AG09309 (cell line): ENCODE results near the gene ZFYVE28.

Experiments used
- DNase-seq: peaks from one replicate; pipeline ENCODE4 v3.0.0-alpha.2; 2010; ENCODE audit warnings: low read depth
- H3K4me3 ChIP-seq: 2 replicates; pipeline ENCODE4 v1.5.1; 2011; ENCODE audit warnings: mild to moderate bottlenecking, low read depth, low read length, moderate library complexity; ENCODE audit not compliant: control insufficient read depth
- TF ChIP-seq, protein P1 (sequence below): IDR thresholded peaks from 2 replicates; pipeline ENCODE4 v1.5.1; 2011; ENCODE audit warnings: mild to moderate bottlenecking, low read depth, low read length, inconsistent platforms; ENCODE audit not compliant: insufficient read depth, control insufficient read depth; ENCODE audit errors: missing control alignments

ZFYVE28 gene

DNA sequence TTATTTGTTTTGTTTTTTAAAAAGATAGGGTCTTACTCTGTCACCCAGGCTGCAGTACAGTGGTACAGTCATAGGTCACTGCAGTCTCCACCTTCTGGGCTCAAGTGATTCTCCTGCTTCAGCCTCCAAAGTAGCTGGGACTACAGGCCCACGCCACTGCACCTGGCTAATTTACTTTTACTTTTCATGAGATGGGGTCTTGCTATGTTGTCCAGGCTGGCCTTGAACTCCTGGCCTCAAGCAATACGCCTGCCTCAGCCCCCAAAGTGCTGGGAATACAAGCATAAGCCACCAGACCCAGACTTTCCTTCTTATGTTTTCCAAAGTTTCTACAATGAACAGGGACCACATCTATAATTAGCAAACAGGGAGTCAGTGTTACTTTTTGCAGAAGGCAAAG, 118.7 kb downstream of the ZFYVE28 start:
- no peak overlapping the region for H3K4me3 ChIP-seq
- TF ChIP-seq, protein P1, sequence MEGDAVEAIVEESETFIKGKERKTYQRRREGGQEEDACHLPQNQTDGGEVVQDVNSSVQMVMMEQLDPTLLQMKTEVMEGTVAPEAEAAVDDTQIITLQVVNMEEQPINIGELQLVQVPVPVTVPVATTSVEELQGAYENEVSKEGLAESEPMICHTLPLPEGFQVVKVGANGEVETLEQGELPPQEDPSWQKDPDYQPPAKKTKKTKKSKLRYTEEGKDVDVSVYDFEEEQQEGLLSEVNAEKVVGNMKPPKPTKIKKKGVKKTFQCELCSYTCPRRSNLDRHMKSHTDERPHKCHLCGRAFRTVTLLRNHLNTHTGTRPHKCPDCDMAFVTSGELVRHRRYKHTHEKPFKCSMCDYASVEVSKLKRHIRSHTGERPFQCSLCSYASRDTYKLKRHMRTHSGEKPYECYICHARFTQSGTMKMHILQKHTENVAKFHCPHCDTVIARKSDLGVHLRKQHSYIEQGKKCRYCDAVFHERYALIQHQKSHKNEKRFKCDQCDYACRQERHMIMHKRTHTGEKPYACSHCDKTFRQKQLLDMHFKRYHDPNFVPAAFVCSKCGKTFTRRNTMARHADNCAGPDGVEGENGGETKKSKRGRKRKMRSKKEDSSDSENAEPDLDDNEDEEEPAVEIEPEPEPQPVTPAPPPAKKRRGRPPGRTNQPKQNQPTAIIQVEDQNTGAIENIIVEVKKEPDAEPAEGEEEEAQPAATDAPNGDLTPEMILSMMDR, result no peak
- DNase-seq, result no peak

DNA sequence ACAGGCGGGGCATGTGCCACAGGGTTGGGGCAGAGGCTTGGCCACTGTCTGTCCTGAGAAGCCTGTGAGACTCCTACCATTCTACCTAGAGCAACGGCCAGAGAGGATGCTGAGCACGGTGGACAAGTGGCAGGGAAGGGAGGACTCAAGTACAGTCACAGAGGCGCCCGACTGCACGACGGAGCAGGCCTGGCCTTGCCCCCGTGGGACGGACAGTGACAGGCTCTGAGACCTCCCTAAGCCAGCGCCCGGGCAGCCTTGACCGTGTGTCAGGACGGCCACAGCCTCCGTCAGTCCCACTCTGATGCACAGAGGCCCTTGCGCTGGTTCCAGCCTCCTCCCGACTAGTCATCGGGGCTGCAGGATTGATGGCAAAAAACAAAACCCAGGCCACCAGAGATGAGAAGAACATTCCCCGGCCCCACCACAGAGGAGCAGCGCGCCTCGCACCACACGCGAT, 119.9 kb downstream of the ZFYVE28 start:
- TF ChIP-seq, protein P1, result no peak
- no peak for DNase-seq
- H3K4me3 ChIP-seq, result no peak overlapping the region

DNA sequence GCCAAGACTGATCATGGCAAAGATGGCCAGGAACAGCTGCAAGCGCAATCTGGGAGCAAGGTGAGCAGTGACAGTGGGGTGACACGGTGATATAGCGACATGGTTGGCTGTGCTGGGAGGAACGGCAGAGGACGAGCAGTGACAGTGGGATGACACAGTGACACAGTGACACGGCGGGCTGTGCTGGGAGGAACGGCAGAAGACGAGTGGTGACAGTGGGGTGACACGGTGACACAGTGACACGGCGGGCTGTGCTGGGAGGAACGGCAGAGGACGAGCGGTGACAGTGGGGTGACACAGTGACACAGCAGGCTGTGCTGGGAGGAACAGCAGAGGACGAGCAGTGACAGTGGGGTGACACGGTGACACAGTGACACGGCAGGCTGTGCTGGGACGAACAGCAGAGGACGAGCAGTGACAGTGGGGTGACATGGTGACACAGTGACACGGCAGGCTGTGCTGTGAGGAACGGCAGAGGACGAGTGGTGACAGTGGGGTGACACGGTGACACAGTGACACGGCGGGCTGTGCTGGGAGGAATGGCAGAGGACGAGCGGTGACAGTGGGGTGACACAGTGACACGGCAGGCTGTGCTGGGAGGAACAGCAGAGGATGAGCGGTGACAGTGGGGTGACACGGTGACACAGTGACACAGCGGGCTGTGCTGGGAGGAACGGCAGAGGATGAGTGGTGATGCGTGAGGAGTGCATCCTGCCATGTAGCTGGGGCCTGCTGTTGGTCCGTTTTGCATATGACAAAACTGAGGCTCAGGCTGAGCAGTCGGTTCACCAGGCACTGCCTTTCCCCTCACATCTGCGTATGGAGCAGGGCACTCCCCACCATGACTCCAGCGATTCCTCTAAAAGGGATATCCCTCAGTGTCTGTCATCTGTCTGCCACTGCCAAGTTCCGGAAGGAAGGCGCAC, 120.6 kb downstream of the ZFYVE28 start:
- DNase-seq, result no peak
- no peak overlapping the region for H3K4me3 ChIP-seq
- TF ChIP-seq, protein P1, result no peak

DNA sequence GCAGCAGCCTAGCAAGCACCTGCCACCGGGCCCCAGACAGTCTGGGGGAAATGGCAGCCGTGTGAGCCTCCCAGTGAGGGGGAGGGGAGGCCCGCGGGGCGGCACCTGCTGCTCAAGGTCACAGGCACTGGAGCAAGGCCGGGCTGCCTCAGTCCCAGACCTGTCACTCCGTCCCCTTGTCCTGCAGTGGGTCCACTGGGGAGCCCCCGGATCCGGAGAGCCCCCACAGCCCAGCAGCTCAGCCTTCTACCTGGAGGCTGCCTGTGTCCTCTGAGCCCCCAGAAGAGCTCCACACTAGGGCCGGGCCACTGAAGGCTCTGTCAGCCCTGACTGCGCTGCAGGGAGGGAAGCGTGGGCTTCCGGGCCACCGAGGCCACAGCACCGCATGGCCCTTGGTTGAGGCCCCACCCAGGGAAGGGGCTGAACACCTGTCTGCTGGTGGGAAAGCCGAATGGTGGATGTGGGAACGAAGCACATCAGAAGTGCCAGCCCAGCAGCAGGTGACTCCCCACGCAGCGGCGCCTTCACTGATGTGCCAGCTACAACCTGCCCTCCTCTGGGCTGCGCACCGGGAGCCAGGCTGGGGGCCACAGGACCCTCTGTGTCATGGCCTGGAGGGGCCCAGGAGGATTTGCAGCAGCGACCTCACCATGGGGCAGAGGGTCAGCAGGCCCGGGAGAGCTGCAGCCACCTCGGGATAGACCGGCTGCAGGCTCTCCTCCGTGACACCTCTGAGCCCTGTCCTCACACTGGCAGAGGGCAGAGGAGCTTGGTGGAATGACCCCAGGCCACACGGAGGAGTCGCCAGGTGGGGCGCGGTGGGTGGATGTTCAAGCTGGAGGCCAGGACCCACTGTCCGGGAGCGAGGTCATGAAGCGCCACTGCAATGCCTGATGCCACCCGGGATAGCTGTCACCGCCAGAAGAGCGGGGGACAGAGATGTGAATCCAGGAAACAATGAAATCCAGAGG, 121.5 kb downstream of the ZFYVE28 start:
- DNase-seq, result no peak
- H3K4me3 ChIP-seq, result no peak overlapping the region
- TF ChIP-seq, protein P1, result no peak

DNA sequence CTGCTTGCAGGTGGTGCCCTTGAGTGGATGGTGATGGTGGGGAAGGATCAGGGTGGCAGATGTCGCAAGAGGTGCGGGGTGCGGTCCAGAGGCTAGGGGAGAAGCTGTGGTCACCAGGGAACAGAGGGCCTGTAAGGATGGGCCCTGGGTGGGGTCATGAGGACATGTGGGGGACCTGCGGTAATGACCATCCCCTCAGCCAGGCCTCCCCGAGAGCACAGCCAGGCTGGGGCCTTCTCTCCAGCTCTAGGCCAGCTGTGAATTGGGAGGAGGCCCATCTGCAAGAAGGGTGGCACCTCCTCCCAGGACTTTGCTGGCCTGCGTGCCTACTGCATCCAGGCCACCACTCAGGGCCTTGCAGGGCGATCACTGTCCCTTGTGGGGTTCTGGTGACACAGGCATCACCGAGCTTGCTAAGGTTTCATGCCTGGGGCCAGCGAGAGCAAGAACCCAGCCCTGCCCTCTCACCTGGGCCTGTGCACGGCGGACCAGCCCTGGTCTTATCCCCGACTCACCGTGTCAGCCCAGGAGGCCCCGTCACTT, 122.5 kb downstream of the ZFYVE28 start:
- TF ChIP-seq, protein P1, result no peak
- no peak overlapping the region for H3K4me3 ChIP-seq
- no peak for DNase-seq

DNA sequence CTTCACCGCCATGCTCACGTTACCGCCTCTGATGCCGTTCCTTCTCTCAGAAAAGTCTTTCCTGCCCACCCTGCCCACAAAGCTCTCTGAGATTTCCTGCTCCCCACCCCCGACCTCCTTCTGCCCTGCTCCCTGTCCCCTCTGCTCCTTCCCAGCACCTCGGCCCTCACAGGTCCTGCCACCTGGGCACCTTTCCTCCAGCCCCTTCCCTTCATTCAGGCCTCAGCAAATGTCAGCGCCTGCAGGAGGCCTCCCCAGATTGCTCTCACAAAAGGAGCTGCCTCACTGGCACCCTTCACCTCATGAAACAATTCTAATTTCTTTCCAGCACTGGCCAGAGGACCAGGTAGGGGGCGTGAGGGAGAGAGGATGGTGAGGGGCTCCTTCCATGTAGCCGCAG, 122.9 kb downstream of the ZFYVE28 start:
- TF ChIP-seq, protein P1, result no peak
- no peak for DNase-seq
- H3K4me3 ChIP-seq, result no peak overlapping the region
